Testis (tissue), 2 donors: ENCODE data around the gene HSPA4.

Source experiments
- CTCF ChIP-seq, 3 experiments: fragments of 450-650 bp in 2 of 3; fragments of 200-600 bp in 1 of 3; sonication (generic) in 1 of 3; IDR thresholded peaks; one replicate each; pipeline ENCODE4 v1.5.1; 2016 to 2019; ENCODE audit warnings: antibody characterized with exemption in 3 of 3, mild to moderate bottlenecking in 2 of 3, moderate library complexity in 1 of 3
- POLR2A ChIP-seq: fragments of 450-650 bp; IDR thresholded peaks from one replicate; pipeline ENCODE4 v1.6.1; 2017; ENCODE audit warnings: antibody characterized with exemption, mild to moderate bottlenecking, moderate library complexity

GRCh38 chr5:133124891-133125290, 73.1 kb downstream of the HSPA4 start:
- TF ChIP-seq CTCF (IDR thresholded peaks at IDR 0.05) (no peak), POLR2A (no peak)
